ENCODE results near the gene SFI1.
"Not testable (repeated sequence)": the region's sequence is repeated elsewhere in the genome, so short reads cannot be mapped to it uniquely, and the experiment has no call there.

The SFI1 gene

DNA sequence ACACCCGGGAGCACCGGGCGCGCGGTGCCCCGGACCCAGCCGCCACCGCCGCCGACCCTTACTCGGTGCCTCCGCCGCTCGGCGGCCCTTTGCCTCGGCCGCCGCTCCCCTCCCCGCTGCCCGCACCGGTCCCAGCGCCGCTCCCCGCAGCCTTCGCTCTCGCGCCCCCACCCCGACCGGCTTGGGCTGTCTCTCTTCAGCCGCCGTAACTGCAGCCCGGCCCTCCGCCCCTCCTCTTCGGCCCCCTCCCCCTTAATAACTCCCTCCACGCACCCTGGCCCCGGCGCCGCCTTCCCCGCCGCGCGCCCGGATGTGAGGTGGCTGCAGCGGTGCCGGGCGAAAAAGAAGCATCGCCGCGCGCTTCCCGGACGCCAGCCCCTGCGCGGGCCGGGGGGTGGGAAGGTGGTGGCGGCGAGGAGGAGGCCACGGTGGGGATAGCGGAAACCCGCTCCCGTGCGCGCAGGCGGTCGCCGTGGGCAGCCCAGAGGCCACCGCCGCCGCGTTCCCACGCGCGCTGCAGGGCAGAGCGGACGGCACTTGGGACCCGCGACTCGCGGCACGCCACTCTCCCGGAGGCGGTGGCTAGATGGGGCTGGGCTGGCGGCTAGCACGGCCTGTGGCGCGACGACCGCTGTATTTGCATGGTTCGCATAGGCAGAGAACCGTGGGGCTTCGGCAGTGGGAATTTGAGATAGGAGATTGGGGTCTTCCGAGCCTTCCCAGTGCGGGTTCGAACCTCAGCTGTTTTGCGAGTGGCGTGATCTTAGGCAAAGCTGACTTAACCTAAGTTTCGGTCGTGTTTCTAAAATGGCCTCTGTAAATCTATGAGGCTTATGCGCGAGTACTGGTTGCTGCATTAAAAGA, 6.5 kb upstream of the SFI1 start, which contains the start of gene EIF4ENIF1:
Gene EIF4ENIF1 (minus strand): TSS at position 211 of the 864 bp plus-strand sequence. CDS start 1,124 bp downstream, outside the sequence.
- peak; percentile 73 for DNase-seq (ENCODE audit: extremely low spot score, insufficient read length, low read depth)
- no peak for FAIRE-seq

DNA sequence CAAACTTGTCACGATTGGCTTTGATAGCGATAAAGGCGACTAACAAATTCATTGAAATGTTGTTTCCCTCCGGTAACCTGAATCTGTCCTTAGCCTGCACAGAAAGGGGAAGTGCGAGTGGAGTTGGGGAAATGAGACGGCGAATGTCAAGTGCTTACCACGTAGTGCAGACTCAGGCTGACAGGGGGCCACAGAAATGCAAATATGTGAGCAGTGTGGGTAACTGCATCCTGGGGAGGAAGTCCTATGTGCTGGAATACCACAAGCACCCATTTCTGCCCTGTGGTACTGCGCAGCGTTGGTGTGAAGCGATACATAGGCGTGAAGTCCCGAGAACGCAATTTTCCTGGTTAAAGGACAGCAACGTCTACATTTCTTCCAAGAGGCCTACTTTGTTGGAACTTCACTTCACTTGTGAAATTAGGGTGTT, 5.8 kb upstream of the SFI1 start:
- peak; percentile 99 for FAIRE-seq
- peak; percentile 64 for DNase-seq (ENCODE audit: extremely low spot score, insufficient read length, low read depth)

DNA sequence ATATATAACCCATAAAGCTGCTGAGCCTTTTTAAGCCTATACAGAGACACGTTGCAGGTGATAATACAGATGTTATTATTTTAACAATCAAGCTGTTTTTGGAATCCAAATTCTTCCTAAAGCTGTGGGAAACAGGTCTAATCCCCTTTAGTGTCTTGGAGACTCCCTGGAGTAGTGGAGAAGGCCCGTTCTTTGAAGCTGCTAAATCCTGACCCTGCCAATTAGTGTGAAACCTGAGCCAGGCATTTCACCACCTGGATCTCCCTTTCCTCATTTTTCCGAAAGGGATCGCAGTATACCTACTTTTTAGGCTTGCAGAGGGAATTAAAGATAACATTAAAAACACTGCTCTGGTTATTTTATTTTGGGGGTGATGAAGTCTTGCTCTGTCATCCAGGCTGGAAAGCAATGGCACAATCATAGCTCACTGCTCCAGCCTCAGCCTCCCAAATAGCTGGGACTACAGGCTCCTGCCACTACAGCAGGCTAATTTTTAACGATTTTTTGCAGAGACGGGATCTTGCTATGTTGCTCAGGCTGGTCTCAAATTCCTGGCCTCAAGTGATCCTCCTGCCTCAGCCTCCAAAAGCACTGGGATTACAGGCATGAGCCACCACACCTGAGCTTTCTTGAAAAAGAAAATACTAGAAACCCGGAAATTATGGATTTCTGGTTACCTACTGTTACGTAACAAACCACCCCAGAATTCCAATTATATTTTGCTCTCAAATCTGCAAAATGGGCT, 4.9 kb upstream of the SFI1 start:
- no peak for DNase-seq (ENCODE audit: extremely low spot score, insufficient read length, low read depth)
- no peak for FAIRE-seq

DNA sequence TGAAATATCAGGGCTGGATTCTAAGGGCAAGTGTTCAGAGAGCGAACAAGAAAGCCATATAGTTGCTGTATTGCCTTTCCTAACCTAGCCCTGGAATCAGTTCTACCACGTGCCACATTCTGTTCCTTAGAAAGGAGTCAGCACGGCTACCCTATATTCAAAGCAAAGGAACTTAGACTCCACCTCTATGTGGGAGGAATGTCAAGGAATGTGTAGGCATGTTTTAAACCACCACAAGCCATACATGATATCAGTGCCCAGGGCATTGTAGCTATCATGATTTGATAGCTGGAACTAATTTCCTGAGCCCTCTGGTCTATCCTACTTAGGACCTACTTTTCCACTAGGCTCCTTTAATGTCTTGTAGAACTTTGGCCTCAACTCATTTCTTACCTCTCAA, 4.2 kb upstream of the SFI1 start:
- no peak for FAIRE-seq

DNA sequence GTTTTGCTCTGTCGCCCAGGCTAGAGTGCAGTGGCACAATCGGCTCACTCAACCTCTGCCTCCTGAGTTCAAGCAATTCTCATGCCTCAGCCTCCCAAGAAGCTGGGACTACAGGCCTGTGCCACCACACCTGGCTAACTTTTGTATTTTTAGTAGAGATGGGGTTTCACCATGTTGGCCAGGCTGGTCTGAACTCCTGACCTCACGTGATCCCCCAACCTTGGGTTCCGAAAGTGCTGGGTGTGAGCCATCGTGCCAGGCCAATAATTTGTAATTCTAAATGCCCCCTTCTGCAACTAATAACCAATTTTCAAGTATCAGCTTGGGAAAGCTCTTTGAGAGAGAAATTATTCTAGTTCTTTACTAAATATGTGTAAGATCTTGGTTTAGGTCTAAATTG, 3.0 kb upstream of the SFI1 start:
- FAIRE-seq = peak; percentile 64
- not testable (repeated sequence) for DNase-seq (ENCODE audit: extremely low spot score, insufficient read length, low read depth)

More for the DNA sequence above, 4.2 kb upstream of the SFI1 start:
- DNase-seq (ENCODE audit: extremely low spot score, insufficient read length, low read depth) = no peak

DNA sequence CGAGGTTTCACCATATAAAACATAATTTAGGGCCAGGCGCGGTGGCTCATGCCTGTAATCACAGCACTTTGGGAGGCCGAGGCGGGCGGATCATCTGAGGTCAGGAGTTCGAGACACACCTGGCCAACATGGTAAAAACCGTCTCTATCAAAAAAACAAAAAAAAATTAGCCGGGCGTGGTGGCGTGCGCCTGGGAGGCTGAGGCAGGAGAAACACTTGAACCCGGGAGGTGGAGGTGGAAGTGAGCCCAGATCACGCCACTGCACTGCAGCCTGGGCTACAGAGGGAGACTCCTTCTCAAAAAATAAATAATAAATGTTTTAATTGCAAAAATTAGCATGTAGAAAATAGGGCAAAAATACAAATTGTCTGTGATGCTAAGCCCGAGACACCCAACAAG, 993 bp upstream of the SFI1 start:
- no peak for DNase-seq (ENCODE audit: extremely low spot score, insufficient read length, low read depth)
- no peak for FAIRE-seq

DNA sequence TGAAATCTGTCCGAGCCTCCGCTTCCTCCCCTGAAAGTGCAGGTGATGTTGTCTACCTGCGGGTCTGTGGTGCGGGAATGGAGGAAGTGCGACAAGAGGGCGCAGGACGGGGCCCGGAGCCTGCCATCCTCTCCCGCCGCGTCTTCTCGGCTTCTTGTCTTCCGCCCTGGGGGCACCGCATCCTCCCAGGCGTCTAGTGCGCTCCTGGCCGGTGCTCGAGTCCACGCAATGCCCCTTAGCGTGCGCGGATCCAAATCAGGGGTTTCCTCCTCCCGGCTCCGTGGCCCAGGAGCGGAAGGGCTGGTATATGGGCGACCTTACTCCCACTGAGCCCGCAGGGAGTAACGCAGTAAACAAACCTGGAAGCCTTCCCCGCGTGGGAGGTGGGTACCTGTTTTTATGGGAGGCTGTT, 405 bp downstream of the SFI1 start:
- no peak for FAIRE-seq
- no peak for DNase-seq (ENCODE audit: extremely low spot score, insufficient read length, low read depth)

DNA sequence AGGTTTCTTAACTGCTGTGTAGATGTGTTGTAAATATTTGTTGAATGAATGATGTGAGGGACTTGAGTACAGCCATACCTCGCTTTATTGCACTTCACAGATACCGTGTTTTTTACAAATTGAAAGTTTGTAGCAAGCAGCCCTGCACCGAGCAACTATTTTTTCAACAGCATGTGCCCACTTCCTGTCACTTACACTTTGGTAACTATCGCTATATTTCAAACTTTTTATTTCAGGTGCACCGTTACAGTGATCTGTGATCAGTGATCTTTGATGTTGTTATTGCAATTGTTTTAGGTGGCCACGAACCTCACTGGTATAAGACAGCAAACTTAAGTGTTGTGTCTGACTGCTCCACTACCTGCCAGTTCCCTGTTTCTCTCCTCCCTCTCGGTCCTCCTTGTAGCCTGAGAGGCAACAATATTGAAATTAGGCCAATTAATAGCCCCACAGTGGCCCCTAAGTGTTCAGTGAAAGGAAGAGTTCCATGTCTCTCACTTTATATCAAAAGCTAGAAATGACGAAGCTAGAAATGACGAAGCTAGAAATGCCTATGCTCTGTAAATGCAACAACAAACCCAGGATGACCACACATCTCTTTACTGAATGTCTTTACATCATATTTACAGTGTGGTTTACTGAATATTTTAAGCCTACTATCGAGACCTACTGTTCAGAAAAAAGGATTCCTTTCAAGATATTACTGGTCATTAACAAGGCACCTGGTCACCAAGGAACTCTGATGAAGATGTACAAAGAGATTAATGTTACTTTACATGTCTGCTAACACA, 1.0 kb downstream of the SFI1 start:
- DNase-seq (ENCODE audit: extremely low spot score, insufficient read length, low read depth) (no peak), FAIRE-seq (peak; percentile 66)

DNA sequence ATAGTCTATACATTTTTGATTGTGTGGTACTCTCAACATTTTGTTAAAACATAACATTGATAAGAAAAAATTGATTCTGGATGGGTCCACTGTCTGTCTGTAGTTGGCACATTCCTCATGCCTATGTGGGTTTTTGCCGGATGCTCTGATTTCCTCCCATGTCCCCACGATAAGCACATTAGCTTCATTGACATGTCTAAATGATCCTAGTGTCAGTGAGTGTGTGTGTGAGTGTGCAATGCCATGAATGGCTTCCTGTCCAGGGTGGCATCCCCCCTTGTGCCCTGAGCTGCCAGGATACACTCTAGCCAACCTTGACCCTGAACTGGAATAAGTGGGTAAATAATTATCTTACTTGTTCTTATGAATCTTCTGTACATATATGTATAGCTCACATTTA, 5.4 kb downstream of the SFI1 start:
- DNase-seq (ENCODE audit: extremely low spot score, insufficient read length, low read depth) (no peak), FAIRE-seq (no peak)

DNA sequence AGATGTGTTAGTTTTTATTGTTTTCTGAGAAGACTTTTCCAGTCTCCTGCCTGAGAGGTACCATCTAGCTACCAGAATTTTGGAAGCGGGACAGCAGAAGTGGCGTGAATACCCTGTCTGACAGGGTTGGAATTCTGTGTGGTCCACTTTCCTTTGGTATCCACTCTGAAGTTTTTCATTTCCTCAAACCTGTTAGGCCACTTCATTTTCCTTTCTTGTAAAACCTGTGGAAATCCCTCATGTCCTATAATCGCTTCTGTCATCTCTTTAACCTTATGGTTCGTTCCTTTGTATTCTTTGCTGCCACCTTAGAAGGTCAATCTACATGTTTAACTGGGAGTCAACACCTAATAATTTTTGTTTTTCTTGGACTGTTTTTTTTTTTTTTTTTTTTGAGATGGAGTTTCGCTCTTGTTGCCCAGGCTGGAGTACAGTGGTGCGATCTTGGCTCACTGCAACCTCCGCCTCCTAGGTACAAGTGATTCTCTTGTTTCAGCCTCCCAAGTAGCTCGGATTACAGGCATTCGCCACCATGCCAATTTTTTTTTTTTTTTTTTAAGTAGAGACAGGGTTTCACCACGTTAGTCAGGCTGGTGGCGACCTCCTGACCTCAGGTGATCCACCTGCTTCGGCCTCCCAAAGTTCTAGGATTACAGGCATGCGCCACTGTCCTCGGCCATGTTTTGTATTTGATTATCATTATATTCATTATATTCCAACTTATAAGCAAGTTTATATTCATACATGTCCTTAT, 7.1 kb downstream of the SFI1 start:
- no peak for FAIRE-seq

DNA sequence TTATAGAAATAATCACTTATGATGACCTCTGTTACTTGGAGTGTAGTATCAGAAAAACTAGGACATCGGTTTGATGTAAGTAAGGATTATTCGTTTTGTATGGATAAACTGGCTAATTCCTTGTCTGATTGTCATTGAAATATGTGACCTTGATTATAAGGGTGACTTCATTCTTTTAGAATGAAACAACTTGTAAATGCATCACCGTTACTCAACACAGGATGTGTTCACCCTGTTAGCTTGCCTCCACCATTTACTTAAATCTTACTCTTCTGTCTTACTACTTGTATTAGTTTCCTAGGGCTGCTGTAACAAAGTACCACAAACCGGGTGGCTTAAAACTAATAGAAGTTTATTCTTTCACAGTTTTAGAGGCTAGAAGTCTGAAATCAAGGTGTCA, 7.9 kb downstream of the SFI1 start:
- FAIRE-seq = peak; percentile 31

More for the DNA sequence above, 7.1 kb downstream of the SFI1 start:
- DNase-seq (ENCODE audit: extremely low spot score, insufficient read length, low read depth) = no peak

DNA sequence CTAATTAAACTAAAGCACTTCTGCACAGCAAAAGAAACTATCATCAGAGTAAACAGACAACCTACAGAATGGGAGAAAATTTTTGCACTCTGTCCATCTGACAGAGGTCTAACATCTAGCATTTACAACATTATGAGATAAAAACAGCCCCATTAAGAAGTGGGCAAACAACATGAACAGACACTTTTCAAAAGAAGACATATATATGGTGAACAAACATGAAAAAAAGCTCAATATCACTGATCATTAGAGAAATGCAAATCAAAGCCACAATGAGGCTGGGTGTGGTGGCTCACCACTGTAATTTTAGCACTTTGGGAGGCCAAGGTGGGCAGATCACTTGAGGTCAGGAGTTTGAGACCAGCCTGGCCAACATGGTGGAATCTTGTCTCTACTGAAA, 11.2 kb downstream of the SFI1 start:
- not testable (repeated sequence) for FAIRE-seq; DNase-seq (ENCODE audit: extremely low spot score, insufficient read length, low read depth)

More for the DNA sequence above, 7.9 kb downstream of the SFI1 start:
- no peak for DNase-seq (ENCODE audit: extremely low spot score, insufficient read length, low read depth)

DNA sequence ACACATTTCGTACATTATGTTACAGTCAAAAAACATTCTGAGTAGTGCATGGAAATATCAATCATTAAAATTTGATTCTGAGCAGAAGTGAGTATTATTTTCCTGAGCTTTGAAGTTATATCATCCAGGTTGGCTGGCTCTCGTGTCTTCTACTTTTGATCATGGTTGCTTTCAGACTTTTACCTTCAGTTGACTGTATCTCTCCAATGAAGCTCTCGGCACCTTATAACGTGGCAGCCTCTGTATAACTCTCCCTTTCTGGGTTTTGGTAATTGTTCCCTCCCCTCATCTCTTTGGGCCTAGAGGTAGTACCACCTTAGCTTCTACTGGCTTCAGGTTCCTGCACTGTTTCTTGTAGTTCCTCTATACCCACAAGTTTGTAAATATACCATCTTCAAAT, 12.2 kb downstream of the SFI1 start:
- no peak for FAIRE-seq
- no peak for DNase-seq (ENCODE audit: extremely low spot score, insufficient read length, low read depth)

DNA sequence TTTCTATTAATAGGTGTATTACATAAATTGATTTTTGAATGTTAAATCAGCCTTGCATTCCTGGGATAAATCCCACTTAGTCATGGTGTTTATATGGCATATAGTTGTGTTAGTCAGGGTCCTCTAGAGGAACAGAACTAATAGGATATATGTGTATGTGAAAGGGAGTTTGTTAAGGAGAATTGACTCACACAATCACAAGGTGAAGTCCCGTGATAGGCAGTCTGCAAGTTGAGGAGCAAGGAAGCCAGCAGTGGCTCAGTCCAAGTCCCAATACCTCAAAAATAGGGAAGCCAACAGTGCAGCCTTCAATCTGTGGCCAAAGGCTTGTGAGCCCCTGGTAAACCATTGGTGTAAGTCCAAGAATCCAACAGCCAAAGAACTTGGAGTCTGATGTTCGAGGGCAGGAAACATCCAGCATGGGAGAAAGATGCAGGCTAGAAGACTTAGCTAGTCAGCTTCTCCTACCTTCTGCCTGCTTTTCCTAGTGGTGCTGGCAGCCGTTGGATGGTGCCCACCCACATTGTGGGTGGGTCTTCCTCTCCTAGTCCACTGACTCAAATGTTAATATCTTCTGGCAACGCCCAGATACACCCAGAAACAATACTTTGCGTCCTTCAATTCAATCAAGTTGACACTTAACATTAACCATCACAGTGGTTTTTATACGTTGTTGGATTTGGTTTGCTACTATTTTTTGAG, 12.9 kb downstream of the SFI1 start:
- no peak for DNase-seq (ENCODE audit: extremely low spot score, insufficient read length, low read depth)
- FAIRE-seq = no peak

DNA sequence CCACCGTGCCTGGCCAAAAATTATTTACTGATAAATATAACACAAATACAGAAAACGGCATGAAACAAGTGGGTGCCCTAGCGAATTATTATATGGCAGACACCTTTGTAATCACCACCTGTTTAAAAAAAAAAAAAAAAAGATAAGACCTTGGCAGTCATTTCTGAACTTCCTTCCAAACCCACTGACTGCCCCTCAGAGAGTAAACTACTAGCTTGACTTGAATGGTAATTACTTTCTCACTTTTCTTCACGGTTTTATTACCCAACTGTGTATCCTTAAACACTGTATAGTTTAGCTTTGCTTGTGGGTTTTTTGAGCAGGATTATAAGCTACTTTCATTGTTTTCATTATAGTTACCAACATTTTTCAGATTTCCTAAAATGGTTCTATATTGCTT, 23.7 kb downstream of the SFI1 start:
- DNase-seq (ENCODE audit: extremely low spot score, insufficient read length, low read depth) (no peak), FAIRE-seq (no peak)

DNA sequence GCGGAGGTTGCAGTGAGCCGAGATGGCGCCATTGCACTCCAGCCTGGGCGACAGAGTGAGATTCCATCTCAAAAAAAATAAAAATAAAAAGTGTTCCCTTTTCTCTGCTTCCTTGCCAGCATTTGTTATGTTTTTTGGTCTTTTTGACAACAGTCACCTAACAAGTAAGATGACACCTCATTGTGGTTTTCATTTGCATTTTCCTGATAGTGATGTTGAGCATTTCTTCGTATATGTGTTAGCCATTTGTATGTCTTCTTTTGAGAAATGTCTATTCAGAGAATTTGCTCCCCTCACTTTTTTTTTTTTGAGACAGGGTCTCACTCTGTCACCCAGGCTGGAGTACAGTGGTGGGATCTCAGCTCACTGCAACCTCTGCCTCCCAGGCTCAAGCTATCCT, 27.8 kb downstream of the SFI1 start:
- not testable (repeated sequence) for DNase-seq (ENCODE audit: extremely low spot score, insufficient read length, low read depth)
- peak; percentile 69 for FAIRE-seq

DNA sequence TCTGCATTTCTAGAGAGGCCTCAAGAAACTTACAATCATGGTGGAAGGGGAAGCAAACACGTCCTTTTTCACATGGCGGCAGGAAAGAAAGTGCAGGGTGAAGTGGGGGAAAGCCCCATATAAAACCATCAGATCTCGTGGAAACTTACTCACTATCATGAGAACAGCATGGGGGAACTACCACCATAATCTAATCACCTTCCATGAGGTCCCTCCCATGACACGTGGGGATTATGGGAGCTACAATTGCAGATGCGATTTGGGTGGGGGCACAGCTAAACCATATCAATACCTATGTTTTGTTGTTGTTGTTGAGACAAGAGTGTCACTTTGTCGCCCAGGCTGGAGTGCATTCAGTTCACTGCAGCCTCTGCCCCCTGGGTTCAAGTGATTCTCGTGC, 29.9 kb downstream of the SFI1 start:
- DNase-seq (ENCODE audit: extremely low spot score, insufficient read length, low read depth) = no peak
- no peak for FAIRE-seq

DNA sequence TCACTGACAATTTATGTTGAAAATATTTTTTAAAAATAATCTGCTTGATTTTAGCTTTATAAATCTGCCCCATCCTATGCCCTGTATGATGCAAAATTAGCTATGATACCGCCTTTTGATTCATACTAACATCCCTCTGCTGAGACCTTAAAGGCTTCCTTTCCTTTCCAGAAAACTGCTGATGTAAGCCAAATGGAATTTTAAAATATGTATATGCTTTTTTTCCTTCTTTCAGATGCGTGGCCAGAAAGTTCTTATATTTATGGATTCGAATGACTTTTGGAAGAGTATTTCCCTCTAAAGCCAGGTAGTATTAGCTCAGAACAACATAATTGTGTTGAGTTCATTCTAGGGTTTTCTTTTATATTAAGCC, 34.5 kb downstream of the SFI1 start:
- FAIRE-seq (no peak), DNase-seq (ENCODE audit: extremely low spot score, insufficient read length, low read depth) (no peak)

DNA sequence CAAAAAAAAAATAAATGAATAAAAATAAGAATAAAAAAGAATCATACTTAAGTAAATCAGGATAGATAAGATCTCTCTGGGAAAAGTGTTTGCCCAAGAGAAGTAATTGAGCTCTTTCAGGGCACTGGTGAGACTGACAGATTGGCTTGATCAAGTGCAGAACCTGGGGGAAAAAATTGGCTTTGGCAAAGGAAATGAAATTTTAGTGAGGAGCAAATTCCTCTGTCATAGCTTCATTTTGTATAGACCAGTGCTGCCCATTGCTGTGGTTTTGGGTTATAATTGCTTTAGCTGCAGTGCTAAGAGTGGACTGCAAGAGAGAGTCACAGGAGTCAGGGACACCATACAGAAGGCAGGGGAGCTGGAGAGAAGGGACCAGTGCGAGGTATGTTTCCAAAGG, 35.7 kb downstream of the SFI1 start:
- DNase-seq (ENCODE audit: extremely low spot score, insufficient read length, low read depth) (no peak), FAIRE-seq (no peak)

Data from GM18507 (cell line).